Measurements from ENCODE around the gene CCDC90B. TPM values are rescaled to one million over a fixed set of nuclear protein-coding genes. Genes with fewer than 3 reads are reported as not detected.

CCDC90B gene
- total RNA-seq, 1 experiment from 2014 or later: 48.9 TPM

DNA sequence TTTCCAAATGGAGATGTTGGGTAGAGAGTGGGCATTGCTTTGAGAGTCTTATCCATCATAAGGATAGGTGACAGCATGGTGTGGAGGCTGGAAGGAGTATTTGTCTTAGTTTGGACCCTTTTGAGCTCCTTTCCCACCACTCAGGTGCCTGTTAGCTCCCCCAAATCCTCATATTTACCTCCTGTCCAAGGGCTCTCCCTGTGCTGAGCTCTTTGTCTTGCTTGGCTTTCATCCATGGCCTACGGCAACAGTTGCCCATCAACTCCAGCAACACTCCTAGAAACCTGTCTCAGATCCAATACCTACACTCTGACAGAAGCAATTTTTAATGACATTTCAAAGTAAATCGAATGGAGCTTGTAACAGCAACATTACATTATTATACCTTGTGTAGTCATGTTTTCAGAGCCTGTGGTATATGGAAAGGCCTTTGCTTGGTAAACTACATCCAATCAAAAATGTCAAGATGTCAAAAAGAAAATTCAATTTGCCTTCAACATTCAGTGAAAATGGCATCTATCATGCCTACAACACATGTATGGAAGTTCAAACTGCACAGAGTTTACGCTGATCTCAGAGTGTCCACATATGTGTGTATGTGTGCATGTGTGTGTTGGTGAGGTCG lies 49.4 kb upstream of the CCDC90B start (continued):
- no peak for TF ChIP-seq NR3C1 (CRISPR knock-in tag; conservative IDR thresholded peaks at IDR 0.05; ENCODE audit: low read depth)
- TF ChIP-seq, protein P1, sequence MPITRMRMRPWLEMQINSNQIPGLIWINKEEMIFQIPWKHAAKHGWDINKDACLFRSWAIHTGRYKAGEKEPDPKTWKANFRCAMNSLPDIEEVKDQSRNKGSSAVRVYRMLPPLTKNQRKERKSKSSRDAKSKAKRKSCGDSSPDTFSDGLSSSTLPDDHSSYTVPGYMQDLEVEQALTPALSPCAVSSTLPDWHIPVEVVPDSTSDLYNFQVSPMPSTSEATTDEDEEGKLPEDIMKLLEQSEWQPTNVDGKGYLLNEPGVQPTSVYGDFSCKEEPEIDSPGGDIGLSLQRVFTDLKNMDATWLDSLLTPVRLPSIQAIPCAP (CRISPR knock-in tag; IDR thresholded peaks at IDR 0.05): no peak

- Mint-ChIP-seq H3K27ac (no peak overlapping the region), H3K27me3 (ENCODE audit: low read depth) (no peaks in the 10 kb centered on the region), H3K9me3 (peaks cover 17% of the 10 kb centered on the region), H3K36me3 (no peaks in the 10 kb centered on the region), H3K4me1 (no peaks in the 10 kb centered on the region; the same call in 1 of the 2 replicates), H3K4me3 (no peak overlapping the region)
- ATAC-seq (no peak), DNase-seq (ENCODE audit: low spot score) (no peak)
- ChIA-PET CTCF (interaction anchor here (1.4 kb wide), 1 partner anchor 37 kb away, joined by 3 read pairs; no protein-coding TSS in a partner anchor), POLR2A (no interaction called here)
- TF ChIP-seq ZNF219 (CRISPR knock-in tag; IDR thresholded peaks at IDR 0.05; ENCODE audit: borderline replicate concordance): no peak
- TF ChIP-seq PRRX2 (CRISPR knock-in tag; IDR thresholded peaks at IDR 0.05): no peak
- no peak for TF ChIP-seq ZNF423 (CRISPR knock-in tag; IDR thresholded peaks at IDR 0.05)
- no peak for TF ChIP-seq SOX15 (CRISPR knock-in tag; IDR thresholded peaks at IDR 0.05)
- no peak for TF ChIP-seq TP53 (CRISPR knock-in tag; IDR thresholded peaks at IDR 0.05)
- TF ChIP-seq NR1H2 (CRISPR knock-in tag; IDR thresholded peaks at IDR 0.05): no peak
- TF ChIP-seq E2F1 (CRISPR knock-in tag; IDR thresholded peaks at IDR 0.05): no peak
- TF ChIP-seq USF1 (CRISPR knock-in tag; IDR thresholded peaks at IDR 0.05): no peak
- no peak for TF ChIP-seq NFATC4 (CRISPR knock-in tag; IDR thresholded peaks at IDR 0.05)
- no peak for TF ChIP-seq CREB1 (CRISPR knock-in tag; IDR thresholded peaks at IDR 0.05)
- no peak for TF ChIP-seq EMX1 (CRISPR knock-in tag; IDR thresholded peaks at IDR 0.05)
Measured at GRCh38 chr11:83330303-83330702, 44.1 kb upstream of the CCDC90B start.

GRCh38 chr11:83326326-83326725 lies 40.2 kb upstream of the CCDC90B start:
- peaks cover 17% of the 10 kb centered on the region for H3K9me3 Mint-ChIP-seq
- no peak for DNase-seq (ENCODE audit: low spot score)
- POLR2A ChIA-PET: no interaction called here
- no peaks in the 10 kb centered on the region for H3K4me1 Mint-ChIP-seq
- H3K4me3 Mint-ChIP-seq: no peak overlapping the region
- no peak overlapping the region for H3K27ac Mint-ChIP-seq
- no peaks in the 10 kb centered on the region for H3K27me3 Mint-ChIP-seq (ENCODE audit: low read depth)
- TF ChIP-seq MAX (CRISPR knock-in tag; IDR thresholded peaks at IDR 0.05) (no peak), RELA (CRISPR knock-in tag; IDR thresholded peaks at IDR 0.05; ENCODE audit: borderline replicate concordance) (no peak), IRF2 (CRISPR knock-in tag; IDR thresholded peaks at IDR 0.05; ENCODE audit: borderline replicate concordance, low read depth) (no peak), TCF7 (CRISPR knock-in tag; IDR thresholded peaks at IDR 0.05; ENCODE audit: low read depth) (no peak), MXD4 (CRISPR knock-in tag; IDR thresholded peaks at IDR 0.05; ENCODE audit: borderline replicate concordance) (no peak), ESRRA (CRISPR knock-in tag; IDR thresholded peaks at IDR 0.05; ENCODE audit: borderline replicate concordance) (no peak), FOXJ3 (CRISPR knock-in tag; IDR thresholded peaks at IDR 0.05; ENCODE audit: borderline replicate concordance) (no peak), ZNF396 (CRISPR knock-in tag; IDR thresholded peaks at IDR 0.05; ENCODE audit: borderline replicate concordance) (no peak), TP53 (CRISPR knock-in tag; IDR thresholded peaks at IDR 0.05) (no peak)
- TF ChIP-seq, protein P2, sequence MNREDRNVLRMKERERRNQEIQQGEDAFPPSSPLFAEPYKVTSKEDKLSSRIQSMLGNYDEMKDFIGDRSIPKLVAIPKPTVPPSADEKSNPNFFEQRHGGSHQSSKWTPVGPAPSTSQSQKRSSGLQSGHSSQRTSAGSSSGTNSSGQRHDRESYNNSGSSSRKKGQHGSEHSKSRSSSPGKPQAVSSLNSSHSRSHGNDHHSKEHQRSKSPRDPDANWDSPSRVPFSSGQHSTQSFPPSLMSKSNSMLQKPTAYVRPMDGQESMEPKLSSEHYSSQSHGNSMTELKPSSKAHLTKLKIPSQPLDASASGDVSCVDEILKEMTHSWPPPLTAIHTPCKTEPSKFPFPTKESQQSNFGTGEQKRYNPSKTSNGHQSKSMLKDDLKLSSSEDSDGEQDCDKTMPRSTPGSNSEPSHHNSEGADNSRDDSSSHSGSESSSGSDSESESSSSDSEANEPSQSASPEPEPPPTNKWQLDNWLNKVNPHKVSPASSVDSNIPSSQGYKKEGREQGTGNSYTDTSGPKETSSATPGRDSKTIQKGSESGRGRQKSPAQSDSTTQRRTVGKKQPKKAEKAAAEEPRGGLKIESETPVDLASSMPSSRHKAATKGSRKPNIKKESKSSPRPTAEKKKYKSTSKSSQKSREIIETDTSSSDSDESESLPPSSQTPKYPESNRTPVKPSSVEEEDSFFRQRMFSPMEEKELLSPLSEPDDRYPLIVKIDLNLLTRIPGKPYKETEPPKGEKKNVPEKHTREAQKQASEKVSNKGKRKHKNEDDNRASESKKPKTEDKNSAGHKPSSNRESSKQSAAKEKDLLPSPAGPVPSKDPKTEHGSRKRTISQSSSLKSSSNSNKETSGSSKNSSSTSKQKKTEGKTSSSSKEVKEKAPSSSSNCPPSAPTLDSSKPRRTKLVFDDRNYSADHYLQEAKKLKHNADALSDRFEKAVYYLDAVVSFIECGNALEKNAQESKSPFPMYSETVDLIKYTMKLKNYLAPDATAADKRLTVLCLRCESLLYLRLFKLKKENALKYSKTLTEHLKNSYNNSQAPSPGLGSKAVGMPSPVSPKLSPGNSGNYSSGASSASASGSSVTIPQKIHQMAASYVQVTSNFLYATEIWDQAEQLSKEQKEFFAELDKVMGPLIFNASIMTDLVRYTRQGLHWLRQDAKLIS (CRISPR knock-in tag; IDR thresholded peaks at IDR 0.05; ENCODE audit: borderline replicate concordance): no peak
- TF ChIP-seq, protein P3, sequence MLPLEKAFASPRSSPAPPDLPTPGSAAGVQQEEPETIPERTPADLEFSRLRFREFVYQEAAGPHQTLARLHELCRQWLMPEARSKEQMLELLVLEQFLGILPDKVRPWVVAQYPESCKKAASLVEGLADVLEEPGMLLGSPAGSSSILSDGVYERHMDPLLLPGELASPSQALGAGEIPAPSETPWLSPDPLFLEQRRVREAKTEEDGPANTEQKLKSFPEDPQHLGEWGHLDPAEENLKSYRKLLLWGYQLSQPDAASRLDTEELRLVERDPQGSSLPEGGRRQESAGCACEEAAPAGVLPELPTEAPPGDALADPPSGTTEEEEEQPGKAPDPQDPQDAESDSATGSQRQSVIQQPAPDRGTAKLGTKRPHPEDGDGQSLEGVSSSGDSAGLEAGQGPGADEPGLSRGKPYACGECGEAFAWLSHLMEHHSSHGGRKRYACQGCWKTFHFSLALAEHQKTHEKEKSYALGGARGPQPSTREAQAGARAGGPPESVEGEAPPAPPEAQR (CRISPR knock-in tag; IDR thresholded peaks at IDR 0.05): no peak
- no peaks in the 10 kb centered on the region for H3K36me3 Mint-ChIP-seq
- CTCF ChIA-PET: no interaction called here
- no peak for ATAC-seq

Data from WTC11 (cell line).